ENCODE data around the gene FAM171A1. TPM values are rescaled to one million over a fixed set of nuclear protein-coding genes. Genes with fewer than 3 reads are reported as not detected.

FAM171A1 gene
- total and polyA plus RNA-seq, 2 experiments from 2014 or later: 38.9 to 41.5 TPM

DNA sequence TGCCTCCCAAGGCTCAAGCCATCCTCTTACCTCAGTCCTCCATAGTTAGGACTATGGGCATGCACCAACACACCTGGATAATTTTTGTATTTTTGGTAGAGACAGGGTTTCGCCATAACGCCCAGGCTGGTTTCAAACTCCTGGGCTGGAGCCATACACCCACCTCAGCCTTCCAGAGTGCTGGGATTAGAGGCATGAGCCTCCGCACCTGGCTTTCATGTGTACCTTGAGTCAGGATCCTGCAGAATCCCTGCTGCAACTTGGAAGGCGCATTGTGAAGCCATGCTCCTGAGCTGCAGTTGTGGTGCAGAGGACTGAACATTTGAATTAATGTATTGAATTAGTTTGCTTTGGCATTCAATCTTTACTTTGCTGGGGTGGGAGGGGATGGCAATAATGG, 173.2 kb downstream of the FAM171A1 start:
- Histone ChIP-seq H3K4me1 (ENCODE audit: low read depth) (no peaks in the 10 kb centered on the region), H3K27me3 (no peaks in the 10 kb centered on the region), H3K27ac (no peak overlapping the region), H3K36me3 (no peaks in the 10 kb centered on the region), H3K4me3 (no peak overlapping the region), H3K9me3 (ENCODE audit: low read depth) (no peaks in the 10 kb centered on the region)
- TF ChIP-seq, protein P1, sequence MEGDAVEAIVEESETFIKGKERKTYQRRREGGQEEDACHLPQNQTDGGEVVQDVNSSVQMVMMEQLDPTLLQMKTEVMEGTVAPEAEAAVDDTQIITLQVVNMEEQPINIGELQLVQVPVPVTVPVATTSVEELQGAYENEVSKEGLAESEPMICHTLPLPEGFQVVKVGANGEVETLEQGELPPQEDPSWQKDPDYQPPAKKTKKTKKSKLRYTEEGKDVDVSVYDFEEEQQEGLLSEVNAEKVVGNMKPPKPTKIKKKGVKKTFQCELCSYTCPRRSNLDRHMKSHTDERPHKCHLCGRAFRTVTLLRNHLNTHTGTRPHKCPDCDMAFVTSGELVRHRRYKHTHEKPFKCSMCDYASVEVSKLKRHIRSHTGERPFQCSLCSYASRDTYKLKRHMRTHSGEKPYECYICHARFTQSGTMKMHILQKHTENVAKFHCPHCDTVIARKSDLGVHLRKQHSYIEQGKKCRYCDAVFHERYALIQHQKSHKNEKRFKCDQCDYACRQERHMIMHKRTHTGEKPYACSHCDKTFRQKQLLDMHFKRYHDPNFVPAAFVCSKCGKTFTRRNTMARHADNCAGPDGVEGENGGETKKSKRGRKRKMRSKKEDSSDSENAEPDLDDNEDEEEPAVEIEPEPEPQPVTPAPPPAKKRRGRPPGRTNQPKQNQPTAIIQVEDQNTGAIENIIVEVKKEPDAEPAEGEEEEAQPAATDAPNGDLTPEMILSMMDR (IDR thresholded peaks at IDR 0.05; ENCODE audit: low read depth, low read length): no peak
- DNase-seq (ENCODE audit: low read depth in 1 of 2, low spot score in 1 of 2): no peak

DNA sequence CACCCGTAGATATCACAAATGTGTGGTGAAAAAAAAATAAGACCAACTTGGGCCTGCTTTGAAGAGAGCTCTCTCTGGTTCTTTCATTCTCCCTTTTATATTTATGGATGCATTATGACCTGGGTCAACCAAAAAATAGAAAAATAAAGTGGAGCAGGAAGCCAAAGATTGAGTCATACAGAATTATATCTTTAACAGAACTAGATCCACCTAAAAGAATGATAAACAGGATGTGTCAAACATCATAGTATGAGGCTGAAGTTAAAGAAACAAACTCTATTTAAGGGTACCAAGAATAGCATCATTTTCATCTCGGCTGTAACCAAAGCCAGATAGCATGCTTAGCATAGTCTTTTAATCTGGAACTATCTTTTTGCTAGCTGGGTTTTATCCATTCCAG, 173.8 kb downstream of the FAM171A1 start:
- DNase-seq (ENCODE audit: low read depth in 1 of 2, low spot score in 1 of 2): peak in 1 of 2 donors; percentile 24
- H3K27ac ChIP-seq: no peak overlapping the region
- TF ChIP-seq, protein P1 (IDR thresholded peaks at IDR 0.05; ENCODE audit: low read depth, low read length): no peak
- no peak overlapping the region for H3K4me3 ChIP-seq
- no peaks in the 10 kb centered on the region for H3K9me3 ChIP-seq (ENCODE audit: low read depth)
- no peaks in the 10 kb centered on the region for H3K27me3 ChIP-seq
- H3K36me3 ChIP-seq: no peaks in the 10 kb centered on the region
- no peaks in the 10 kb centered on the region for H3K4me1 ChIP-seq (ENCODE audit: low read depth)

DNA sequence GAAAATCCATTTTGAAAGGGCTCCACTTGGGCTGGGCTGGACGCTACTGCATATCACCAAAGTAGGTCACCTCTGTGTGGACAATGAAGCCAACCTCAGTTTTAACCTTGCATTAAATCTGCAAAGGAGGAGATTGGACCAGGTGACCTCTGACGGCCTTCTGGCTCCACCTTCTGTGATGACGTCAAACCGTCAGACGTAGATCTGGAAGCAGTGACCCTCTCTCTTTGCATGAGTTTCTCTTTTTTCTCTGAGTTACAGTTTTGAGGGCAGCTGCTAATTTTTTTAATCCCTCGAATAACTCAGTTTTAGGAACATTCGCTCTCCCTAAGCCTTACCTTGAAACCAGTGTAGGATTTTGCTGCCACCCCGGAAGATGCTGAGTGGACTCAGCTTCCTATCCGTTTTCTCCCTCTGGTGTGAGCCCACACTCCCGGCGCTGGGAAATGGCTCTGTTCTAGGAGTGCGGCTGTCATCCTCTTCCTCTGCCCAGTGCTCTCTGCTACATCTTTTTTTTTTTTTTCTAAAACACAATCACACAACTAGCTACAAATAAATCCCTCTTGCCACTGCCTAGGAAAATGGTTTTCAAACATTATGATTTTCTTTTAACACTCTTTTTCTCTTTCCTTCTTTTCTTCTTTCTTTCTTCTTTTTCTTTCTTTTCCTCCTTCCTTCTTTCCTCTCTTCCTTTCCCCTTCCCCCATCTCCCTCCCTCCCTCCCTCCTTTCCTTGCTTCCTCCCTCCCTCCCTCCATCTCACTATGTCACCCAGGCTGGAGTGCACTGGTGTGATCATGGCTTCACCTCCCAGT, 174.9 kb downstream of the FAM171A1 start:
- DNase-seq (ENCODE audit: low read depth in 1 of 2, low spot score in 1 of 2): peak in 1 of 2 donors; percentile 81
- Histone ChIP-seq H3K4me3 (no peak overlapping the region), H3K36me3 (no peaks in the 10 kb centered on the region), H3K27ac (no peak overlapping the region), H3K9me3 (ENCODE audit: low read depth) (no peaks in the 10 kb centered on the region), H3K4me1 (ENCODE audit: low read depth) (no peaks in the 10 kb centered on the region), H3K27me3 (no peaks in the 10 kb centered on the region)
- TF ChIP-seq, protein P1 (IDR thresholded peaks at IDR 0.05; ENCODE audit: low read depth, low read length): no peak

DNA sequence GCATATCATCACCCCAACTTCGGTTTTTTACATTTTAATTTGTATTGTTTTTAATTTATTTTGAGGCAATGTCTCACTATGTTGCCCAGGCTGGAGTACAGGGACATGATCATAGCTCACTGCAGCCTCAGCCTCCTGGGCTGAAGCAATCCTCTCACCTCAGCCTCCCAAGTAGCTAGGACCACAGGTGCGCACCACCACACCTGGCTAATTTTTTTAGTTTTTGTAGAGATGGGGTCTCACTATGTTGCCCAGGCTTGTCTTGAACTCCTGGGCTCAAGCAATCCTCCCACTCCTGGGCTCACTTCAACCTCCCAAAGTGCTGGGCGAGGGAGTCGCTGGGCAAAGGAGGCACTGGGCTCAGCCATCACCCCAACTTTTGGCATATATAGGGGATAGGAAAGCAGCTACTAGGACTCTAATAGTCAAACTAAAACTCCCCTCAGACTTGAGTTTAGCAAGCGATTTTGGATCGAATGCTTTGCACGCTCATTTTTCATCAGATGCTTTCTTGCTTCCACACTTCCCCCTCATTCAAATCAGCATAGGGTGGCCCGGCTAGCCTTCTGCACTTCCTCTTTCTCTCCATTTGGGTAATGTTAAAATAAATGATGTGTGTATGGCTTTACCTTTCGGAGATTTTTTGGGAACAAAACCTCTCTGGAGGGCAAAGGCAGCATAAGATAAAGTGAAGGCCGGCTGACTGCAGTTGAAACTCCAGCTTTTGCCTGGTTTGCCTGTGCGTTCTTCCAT, 181.8 kb downstream of the FAM171A1 start:
- H3K27ac ChIP-seq: no peak overlapping the region
- no peak for DNase-seq (ENCODE audit: low read depth in 1 of 2, low spot score in 1 of 2)
- H3K4me1 ChIP-seq (ENCODE audit: low read depth): no peaks in the 10 kb centered on the region
- H3K27me3 ChIP-seq: no peaks in the 10 kb centered on the region
- H3K36me3 ChIP-seq: no peaks in the 10 kb centered on the region
- no peak overlapping the region for H3K4me3 ChIP-seq
- TF ChIP-seq, protein P1 (IDR thresholded peaks at IDR 0.05; ENCODE audit: low read depth, low read length): no peak
- no peaks in the 10 kb centered on the region for H3K9me3 ChIP-seq (ENCODE audit: low read depth)

DNA sequence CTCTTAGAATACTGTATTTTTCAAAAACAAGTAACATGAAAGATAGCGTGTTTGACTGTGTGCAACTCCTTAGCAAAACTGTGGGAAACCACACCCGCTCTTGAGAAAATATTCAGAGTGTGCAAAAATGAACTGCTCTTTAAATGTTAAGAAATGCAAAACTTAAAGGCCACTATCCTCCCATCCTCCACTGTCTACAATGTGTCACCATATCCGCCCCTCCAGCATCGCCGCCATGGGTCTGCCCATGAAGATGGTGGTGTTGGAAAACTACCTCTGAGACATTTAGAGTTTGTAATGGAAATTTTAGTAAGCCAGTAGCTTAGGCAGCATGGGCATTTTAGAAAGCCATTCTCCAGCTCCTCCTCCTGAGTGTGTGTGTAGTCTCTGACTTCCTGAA, 182.5 kb downstream of the FAM171A1 start:
- no peak for DNase-seq (ENCODE audit: low read depth in 1 of 2, low spot score in 1 of 2)
- H3K27me3 ChIP-seq: no peaks in the 10 kb centered on the region
- H3K27ac ChIP-seq: no peak overlapping the region
- H3K4me3 ChIP-seq: no peak overlapping the region
- TF ChIP-seq, protein P1 (IDR thresholded peaks at IDR 0.05; ENCODE audit: low read depth, low read length): no peak
- H3K9me3 ChIP-seq (ENCODE audit: low read depth): no peaks in the 10 kb centered on the region
- no peaks in the 10 kb centered on the region for H3K36me3 ChIP-seq
- H3K4me1 ChIP-seq (ENCODE audit: low read depth): no peaks in the 10 kb centered on the region
